Type B pancreatic cell (in vitro differentiated cells): ENCODE measurements around the gene PVALB. TPM values are rescaled to one million over a fixed set of nuclear protein-coding genes. Genes with fewer than 3 reads are reported as not detected.

ENCODE experiments used
- DNase-seq: peaks from one replicate; pipeline ENCODE4 v3.0.0; 2021; ENCODE audit warnings: mixed read lengths; ENCODE audit not compliant: unreplicated experiment; ENCODE audit errors: extremely low spot score
- H3K27ac Mint-ChIP-seq: 2 replicates; pipeline ENCODE4 v1.8.0; 2021; ENCODE audit warnings: mild to moderate bottlenecking, mixed read lengths
- H3K27me3 Mint-ChIP-seq: 2 replicates; pipeline ENCODE4 v1.8.0; 2021; ENCODE audit warnings: mixed read lengths
- H3K36me3 Mint-ChIP-seq: 2 replicates; pipeline ENCODE4 v1.8.0; 2021; ENCODE audit warnings: mixed read lengths
- H3K4me1 Mint-ChIP-seq: one replicate; pipeline ENCODE4 v1.8.0; 2021; ENCODE audit warnings: mixed read lengths; ENCODE audit not compliant: unreplicated experiment
- H3K4me3 Mint-ChIP-seq: 2 replicates; pipeline ENCODE4 v1.8.0; 2021; ENCODE audit warnings: mild to moderate bottlenecking, mixed read lengths
- H3K9me3 Mint-ChIP-seq: 2 replicates; pipeline ENCODE4 v1.8.0; 2021; ENCODE audit warnings: mixed read lengths
- CTCF ChIP-seq: fragments of 200-600 bp; sonication (generic); conservative IDR thresholded peaks from 2 replicates; pipeline ENCODE4 v1.5.0; 2021; ENCODE audit warnings: antibody characterized with exemption, mild to moderate bottlenecking
- long read RNA-seq: library from polyadenylated mRNA; unstranded; transcript quantifications from one replicate; pipeline ENCODE4 v2.0.0, GENCODE V29; 2020
- total RNA-seq: library from RNA; stranded (reverse); gene quantifications from 2 replicates; pipeline ENCODE4 v1.2.1, GENCODE V29; 2021; ENCODE audit warnings: low replicate concordance

The PVALB gene
- 0.75 TPM in 1 of 2 replicates, not detected in the other for total RNA-seq
- long read RNA-seq = 0 reads

GRCh38 chr22:36816636-36817524 lies at the start of gene PVALB:
TSS of gene PVALB (minus strand) at chr22:36817035. CDS start at chr22:36817005, 30 bp downstream.
- Mint-ChIP-seq H3K4me3 (peak within 1 kb of the TSS; percentile 47), H3K4me1 (no peaks in the 10 kb centered on the region), H3K27ac (no peak within 1 kb of the TSS), H3K27me3 (peaks cover 91% of the 10 kb centered on the region), H3K9me3 (no peaks in the 10 kb centered on the region), H3K36me3 (no peaks in the 10 kb centered on the region)
- DNase-seq = no peak
- TF ChIP-seq CTCF = no peak

- Mint-ChIP-seq H3K9me3 (no peaks in the 10 kb centered on the region), H3K27ac (no peak overlapping the region), H3K27me3 (peaks cover 41% of the 10 kb centered on the region), H3K4me3 (no peak overlapping the region), H3K4me1 (no peaks in the 10 kb centered on the region), H3K36me3 (no peaks in the 10 kb centered on the region)
- DNase-seq = no peak
- TF ChIP-seq CTCF = no peak
Observed at GRCh38 chr22:36865346-36865745, 48.5 kb upstream of the PVALB start.

GRCh38 chr22:36864454-36865215 lies 47.8 kb upstream of the PVALB start:
- no peaks in the 10 kb centered on the region for H3K9me3 Mint-ChIP-seq
- no peak overlapping the region for H3K27ac Mint-ChIP-seq

GRCh38 chr22:36863979-36864378 lies 47.1 kb upstream of the PVALB start:
- TF ChIP-seq CTCF = no peak
- Mint-ChIP-seq H3K27ac (no peak overlapping the region), H3K9me3 (no peaks in the 10 kb centered on the region), H3K36me3 (no peaks in the 10 kb centered on the region), H3K4me1 (no peaks in the 10 kb centered on the region), H3K4me3 (no peak overlapping the region), H3K27me3 (peaks cover 41% of the 10 kb centered on the region)
- no peak for DNase-seq

More at GRCh38 chr22:36864454-36865215, 47.8 kb upstream of the PVALB start:
- Mint-ChIP-seq H3K4me1 (no peaks in the 10 kb centered on the region), H3K36me3 (no peaks in the 10 kb centered on the region), H3K27me3 (peaks cover 38% of the 10 kb centered on the region), H3K4me3 (no peak overlapping the region)
- no peak for TF ChIP-seq CTCF
- no peak for DNase-seq

GRCh38 chr22:36863281-36863680 lies 46.4 kb upstream of the PVALB start:
- Mint-ChIP-seq H3K9me3 (no peaks in the 10 kb centered on the region), H3K4me1 (no peaks in the 10 kb centered on the region), H3K36me3 (no peaks in the 10 kb centered on the region), H3K27me3 (peaks cover 47% of the 10 kb centered on the region), H3K27ac (no peak overlapping the region), H3K4me3 (no peak overlapping the region)
- DNase-seq = no peak
- no peak for TF ChIP-seq CTCF
